HUES6 (cell line): ENCODE results near the gene SEC24D.
A peak's percentile ranks its signal among the peaks of the same experiment; 100 is the strongest.

Source experiments
- H3K27ac ChIP-seq: 2 replicates; pipeline ENCODE4 v1.7.0; 2013; ENCODE audit warnings: low read depth, mild to moderate bottlenecking, low read length, inconsistent platforms
- H3K27me3 ChIP-seq: 2 replicates; pipeline ENCODE4 v1.6.1; 2013; ENCODE audit warnings: low read length; ENCODE audit not compliant: control insufficient read depth, insufficient read depth
- H3K36me3 ChIP-seq: 2 replicates; pipeline ENCODE4 v1.6.1; 2013; ENCODE audit warnings: low read length; ENCODE audit not compliant: control insufficient read depth, insufficient read depth
- H3K4me1 ChIP-seq: 2 replicates; pipeline ENCODE4 v1.6.1; 2013; ENCODE audit warnings: low read length; ENCODE audit not compliant: control insufficient read depth, insufficient read depth
- H3K4me3 ChIP-seq: 2 replicates; pipeline ENCODE4 v1.5.1; 2013; ENCODE audit warnings: low read depth, low read length
- H3K9ac ChIP-seq: one replicate; pipeline ENCODE4 v1.6.1; 2013; ENCODE audit warnings: mild to moderate bottlenecking, low read length
- H3K9me3 ChIP-seq: 2 replicates; pipeline ENCODE4 v1.6.1; 2013; ENCODE audit warnings: low read depth, low read length; ENCODE audit not compliant: control insufficient read depth, insufficient read depth

SEC24D gene

DNA sequence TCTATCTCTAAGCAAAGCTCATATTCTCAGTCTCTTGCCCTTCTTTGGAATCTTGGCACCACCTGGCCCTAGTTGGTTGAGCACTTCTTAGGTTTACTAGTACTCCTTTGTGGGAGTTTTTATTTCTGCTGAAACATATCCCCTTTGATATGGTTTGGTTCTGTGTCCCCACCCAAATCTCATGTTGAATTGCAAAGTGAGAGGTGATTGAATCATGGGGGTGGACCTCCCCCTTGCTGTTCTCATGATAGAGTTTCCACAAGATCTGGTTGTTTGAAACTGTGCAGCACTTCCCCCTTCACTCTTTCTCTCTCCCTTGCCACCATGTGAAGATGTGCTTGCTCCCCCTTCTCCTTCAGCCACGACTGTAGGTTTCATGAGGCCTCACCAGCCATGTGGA, 30.5 kb upstream of the SEC24D start:
- Histone ChIP-seq H3K9ac (no peak overlapping the region), H3K27ac (no peak overlapping the region), H3K4me3 (no peak overlapping the region), H3K4me1 (peaks cover 14% of the 10 kb centered on the region; the same call in 1 of the 2 replicates), H3K9me3 (no peaks in the 10 kb centered on the region), H3K36me3 (no peaks in the 10 kb centered on the region), H3K27me3 (no peaks in the 10 kb centered on the region)

DNA sequence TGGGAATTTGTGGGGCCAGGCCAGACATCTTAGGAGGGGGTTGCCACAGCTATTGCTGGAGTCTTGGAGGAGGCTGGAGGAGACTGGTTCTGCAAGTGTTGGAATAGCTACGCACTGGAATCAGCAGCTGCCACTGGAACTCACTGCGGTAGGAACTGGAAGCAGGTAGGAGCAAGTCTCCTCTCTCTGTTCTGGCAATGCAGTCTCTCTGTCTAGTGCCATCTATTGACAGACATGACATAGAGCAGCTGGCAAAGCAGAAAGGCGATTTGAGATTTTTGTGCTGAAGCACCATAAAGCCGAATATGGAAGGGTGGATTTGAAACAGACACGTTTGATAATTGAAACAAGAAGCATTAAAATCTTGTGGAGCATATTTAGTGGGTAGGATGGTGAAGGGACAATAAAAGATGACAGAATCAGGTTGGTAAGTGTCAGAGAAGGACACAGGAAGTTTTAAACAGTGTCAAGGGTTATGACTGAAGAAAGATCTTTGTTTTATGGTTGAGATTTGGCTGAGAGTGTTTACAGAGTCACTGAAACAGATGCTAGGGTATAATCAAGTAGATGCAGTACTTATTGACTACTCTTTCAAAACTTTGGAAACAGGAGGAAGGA, 29.3 kb upstream of the SEC24D start:
- H3K4me1 ChIP-seq: peaks cover 14% of the 10 kb centered on the region; the same call in 1 of the 2 replicates
- H3K9me3 ChIP-seq: no peaks in the 10 kb centered on the region
- H3K4me3 ChIP-seq: no peak overlapping the region
- H3K27ac ChIP-seq: no peak overlapping the region
- no peaks in the 10 kb centered on the region for H3K36me3 ChIP-seq
- H3K9ac ChIP-seq: no peak overlapping the region
- no peaks in the 10 kb centered on the region for H3K27me3 ChIP-seq

DNA sequence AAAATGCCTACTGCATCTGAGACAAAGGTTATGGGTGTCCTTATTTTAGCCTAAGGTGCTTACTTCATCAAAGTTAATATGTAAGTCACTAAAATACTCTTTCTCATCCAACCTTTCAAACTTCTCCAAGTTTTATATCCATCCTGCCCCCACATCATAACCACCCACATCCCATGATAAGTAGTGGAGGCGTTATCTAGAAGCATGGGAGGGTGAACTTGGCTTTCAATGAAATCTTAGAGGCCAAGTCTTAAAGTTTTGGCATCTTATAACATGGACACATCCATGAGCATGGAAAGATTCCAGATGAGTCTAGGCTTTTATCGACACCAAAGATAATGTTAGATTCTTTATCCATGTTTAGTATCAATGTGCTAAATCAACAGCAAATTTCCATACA, 22.9 kb upstream of the SEC24D start:
- Histone ChIP-seq H3K36me3 (no peaks in the 10 kb centered on the region), H3K27ac (no peak overlapping the region), H3K4me1 (no peaks in the 10 kb centered on the region)

DNA sequence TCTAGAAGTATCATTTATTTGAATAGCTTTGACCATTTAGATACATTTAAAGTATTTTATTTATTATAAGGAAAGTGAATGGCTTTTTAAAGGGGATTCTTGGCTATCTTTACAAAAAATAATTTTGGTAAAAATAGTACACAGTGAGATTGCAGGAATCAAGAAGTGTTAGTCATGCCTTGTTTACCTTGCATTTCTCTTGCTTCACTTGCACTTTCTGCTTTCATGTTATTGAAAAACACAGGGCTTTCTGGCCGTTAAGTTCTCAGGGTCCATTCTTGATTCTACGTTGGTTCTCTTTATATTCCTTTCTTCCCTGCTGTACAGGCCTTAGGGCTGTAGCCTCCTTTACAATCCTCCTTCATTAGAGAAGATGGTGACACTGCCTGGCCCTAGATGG, 21.8 kb upstream of the SEC24D start:
- Histone ChIP-seq H3K9me3 (no peaks in the 10 kb centered on the region), H3K27me3 (no peaks in the 10 kb centered on the region), H3K4me3 (no peak overlapping the region), H3K27ac (no peak overlapping the region), H3K4me1 (no peaks in the 10 kb centered on the region), H3K36me3 (no peaks in the 10 kb centered on the region), H3K9ac (no peak overlapping the region)

More for the DNA sequence above, 22.9 kb upstream of the SEC24D start:
- Histone ChIP-seq H3K4me3 (no peak overlapping the region), H3K27me3 (no peaks in the 10 kb centered on the region), H3K9me3 (no peaks in the 10 kb centered on the region), H3K9ac (no peak overlapping the region)

DNA sequence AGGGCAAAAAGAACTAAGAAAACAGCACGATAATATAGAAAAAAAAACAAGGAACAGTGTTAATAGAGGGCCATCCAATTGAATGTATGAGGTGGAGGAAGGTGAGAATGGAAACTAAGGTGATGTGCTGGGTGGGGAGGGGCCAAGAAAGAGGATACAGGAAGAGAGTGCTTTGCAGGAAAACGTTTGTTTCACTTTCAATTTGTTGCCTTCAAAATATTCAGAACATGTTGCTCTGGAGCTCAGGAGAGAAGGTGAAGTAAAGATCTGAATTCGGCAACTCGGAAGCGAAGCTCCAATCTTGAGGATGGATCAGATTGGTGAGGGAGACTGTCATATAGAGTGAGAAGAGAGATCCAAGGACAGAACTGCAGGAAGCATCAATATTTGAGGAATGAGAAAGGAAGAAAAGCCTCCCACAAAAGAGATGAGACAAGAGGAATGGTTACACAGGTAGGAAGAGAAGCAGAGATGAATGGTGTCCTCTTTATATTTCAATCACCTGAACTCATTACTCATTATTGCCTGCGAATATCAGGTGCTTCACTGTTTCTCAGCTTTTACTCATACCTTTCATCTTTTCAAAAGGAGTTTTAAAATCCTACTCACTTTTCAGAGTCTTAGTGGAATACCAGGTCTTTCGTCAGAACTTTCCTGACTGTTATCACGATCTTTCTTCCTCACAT, 14.7 kb upstream of the SEC24D start:
- Histone ChIP-seq H3K9ac (peak overlapping the region; percentile 75), H3K9me3 (no peaks in the 10 kb centered on the region), H3K27ac (peak overlapping the region; percentile 63), H3K36me3 (no peaks in the 10 kb centered on the region), H3K4me1 (peaks cover 26% of the 10 kb centered on the region), H3K4me3 (peak overlapping the region; percentile 59), H3K27me3 (no peaks in the 10 kb centered on the region)

DNA sequence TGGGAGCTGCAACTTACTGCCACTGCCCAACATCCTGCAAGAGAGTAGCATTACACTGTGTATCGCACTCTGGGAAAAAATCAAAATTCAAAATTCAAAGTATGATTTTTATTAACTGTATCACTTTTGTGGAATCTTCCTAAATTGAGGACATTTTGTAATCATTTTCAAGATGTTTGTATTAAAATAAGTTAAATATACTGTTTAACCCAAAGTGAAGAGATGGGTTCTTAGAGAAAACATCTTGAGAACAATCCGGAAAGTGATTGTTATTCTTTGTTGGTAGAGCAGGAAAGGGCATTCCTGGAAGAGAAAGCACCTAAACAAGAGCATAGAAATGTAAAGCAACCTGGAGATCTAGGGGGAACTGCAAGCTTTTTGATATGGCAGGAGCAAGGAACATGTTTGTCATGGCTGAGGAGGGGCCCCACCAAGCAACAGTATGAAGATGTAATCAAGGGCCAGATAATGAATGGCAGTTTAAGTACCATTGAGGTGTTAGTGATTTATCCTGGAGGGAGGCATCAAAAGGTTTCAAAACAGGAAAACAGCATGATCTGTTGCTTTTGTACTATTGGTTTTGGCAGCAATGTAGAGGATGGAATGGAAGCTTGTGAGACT, 14.1 kb upstream of the SEC24D start:
- no peaks in the 10 kb centered on the region for H3K27me3 ChIP-seq
- H3K9ac ChIP-seq: peak overlapping the region; percentile 75
- peaks cover 26% of the 10 kb centered on the region for H3K4me1 ChIP-seq
- peak overlapping the region; percentile 59 for H3K4me3 ChIP-seq
- no peaks in the 10 kb centered on the region for H3K36me3 ChIP-seq
- H3K9me3 ChIP-seq: no peaks in the 10 kb centered on the region
- H3K27ac ChIP-seq: peak overlapping the region; percentile 63

DNA sequence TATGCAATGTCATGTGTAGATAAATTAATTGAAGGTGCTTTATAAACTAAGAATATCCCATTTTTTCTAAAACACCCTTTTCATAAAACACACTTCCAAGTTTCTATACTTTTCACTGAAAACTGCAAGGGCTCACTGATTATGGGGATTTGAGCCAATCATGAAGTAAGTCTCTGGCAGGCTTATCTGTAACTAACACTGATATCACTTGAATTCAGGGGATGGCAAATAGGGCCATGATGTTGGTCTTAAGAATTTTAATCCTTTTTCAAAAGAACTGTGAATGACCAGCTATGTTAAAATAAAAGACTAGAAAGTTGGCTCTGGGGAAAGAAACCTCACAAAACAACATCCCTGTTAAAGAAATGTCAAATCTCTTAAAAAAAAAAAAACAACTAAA, 13.0 kb upstream of the SEC24D start:
- H3K36me3 ChIP-seq: no peaks in the 10 kb centered on the region
- no peak overlapping the region for H3K4me3 ChIP-seq
- H3K27ac ChIP-seq: peak overlapping the region; percentile 63
- peaks cover 26% of the 10 kb centered on the region for H3K4me1 ChIP-seq
- no peak overlapping the region for H3K9ac ChIP-seq
- H3K27me3 ChIP-seq: no peaks in the 10 kb centered on the region
- no peaks in the 10 kb centered on the region for H3K9me3 ChIP-seq

DNA sequence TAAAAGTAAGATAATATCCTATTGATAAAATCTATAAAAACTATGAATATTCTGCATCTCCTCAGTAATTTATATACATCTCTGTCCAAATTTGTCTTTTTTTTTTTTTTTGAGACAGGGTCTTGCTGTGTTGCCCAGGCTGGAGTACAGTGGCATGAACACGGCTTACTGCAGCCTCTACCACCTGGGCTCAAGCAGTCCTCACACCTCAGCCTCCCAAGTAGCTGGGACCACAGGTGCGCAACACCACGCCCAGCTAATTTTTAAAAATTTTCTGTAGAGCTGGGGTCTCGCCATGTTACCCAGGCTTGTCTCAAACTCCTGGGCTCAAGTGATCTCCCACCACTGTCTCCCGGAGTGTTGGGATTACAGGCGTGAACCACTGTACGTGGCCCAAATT, 12.3 kb upstream of the SEC24D start:
- no peak overlapping the region for H3K4me3 ChIP-seq
- H3K36me3 ChIP-seq: no peaks in the 10 kb centered on the region
- peaks cover 26% of the 10 kb centered on the region for H3K4me1 ChIP-seq
- H3K9ac ChIP-seq: no peak overlapping the region
- H3K27me3 ChIP-seq: no peaks in the 10 kb centered on the region
- H3K9me3 ChIP-seq: no peaks in the 10 kb centered on the region
- no peak overlapping the region for H3K27ac ChIP-seq

DNA sequence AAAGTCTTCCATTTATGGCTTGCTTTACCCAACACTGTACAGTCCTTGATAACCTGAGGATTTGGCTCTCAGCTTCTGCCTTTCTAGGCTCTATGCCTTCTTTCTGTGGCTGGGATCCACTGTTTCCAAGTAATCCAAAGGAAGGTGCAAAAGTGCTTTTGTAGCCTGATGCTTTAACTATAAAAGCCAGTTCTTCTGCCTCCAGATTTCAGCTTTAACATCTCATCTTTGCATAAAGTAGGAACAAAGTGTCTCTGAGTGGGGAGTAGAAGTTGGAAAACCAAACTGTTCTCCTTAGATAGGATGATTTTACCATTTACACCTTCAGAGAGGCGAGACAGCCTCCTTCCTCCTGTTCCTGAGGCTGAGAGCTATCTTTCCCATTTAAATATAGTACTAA, 11.1 kb upstream of the SEC24D start:
- Histone ChIP-seq H3K9ac (no peak overlapping the region), H3K27me3 (no peaks in the 10 kb centered on the region), H3K36me3 (no peaks in the 10 kb centered on the region)

DNA sequence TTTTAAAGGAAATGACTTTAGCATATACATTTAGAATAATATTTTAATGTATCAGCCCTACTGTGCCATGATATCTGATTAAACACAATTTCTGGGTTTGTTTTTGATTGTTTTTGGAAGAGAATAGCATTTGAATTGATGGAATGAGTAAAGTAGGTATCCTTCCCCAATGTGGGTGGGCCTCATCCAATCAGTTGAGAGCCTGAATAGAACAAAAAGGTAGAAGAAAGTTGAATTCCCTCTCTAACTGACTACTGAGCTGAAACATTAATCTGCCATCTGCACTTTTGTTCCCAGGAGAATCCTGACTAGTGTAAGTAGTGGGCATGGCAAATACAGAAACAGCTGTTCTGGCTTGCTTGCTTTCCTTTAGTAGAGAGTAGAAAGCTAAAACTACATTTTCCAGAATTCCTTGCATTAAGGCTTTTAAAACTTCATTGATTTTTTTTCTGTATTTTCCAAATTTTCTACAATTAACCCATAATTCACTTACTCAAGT, 9.7 kb upstream of the SEC24D start:
- Histone ChIP-seq H3K36me3 (no peaks in the 10 kb centered on the region), H3K27me3 (no peaks in the 10 kb centered on the region), H3K9me3 (no peaks in the 10 kb centered on the region), H3K9ac (no peak overlapping the region), H3K4me1 (peaks cover 35% of the 10 kb centered on the region), H3K4me3 (no peak overlapping the region), H3K27ac (no peak overlapping the region)

More for the DNA sequence above, 11.1 kb upstream of the SEC24D start:
- H3K4me1 ChIP-seq: peaks cover 26% of the 10 kb centered on the region
- no peaks in the 10 kb centered on the region for H3K9me3 ChIP-seq
- H3K4me3 ChIP-seq: no peak overlapping the region
- no peak overlapping the region for H3K27ac ChIP-seq

DNA sequence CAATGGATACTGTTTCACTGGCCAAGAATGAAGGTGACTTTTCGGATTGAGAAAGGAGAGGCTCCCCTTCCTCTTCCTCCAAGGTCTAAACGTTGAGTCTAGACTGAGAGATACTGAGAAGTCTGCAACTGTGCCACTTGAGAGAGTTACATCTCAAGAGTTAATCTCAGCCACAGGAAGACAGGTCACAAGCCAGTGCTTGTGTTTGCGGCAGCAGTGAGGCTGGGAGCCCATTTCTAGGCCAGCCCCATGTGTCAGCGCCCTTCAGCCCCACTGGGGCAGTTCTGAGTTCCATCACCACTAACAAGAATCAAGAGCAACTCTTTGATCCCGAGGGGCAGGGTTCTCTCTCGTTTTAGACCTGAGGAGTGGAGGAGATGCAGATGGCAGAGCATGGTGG, 7.3 kb upstream of the SEC24D start:
- Histone ChIP-seq H3K9ac (no peak overlapping the region), H3K4me3 (no peak overlapping the region), H3K9me3 (no peaks in the 10 kb centered on the region), H3K27me3 (no peaks in the 10 kb centered on the region), H3K27ac (no peak overlapping the region), H3K36me3 (no peaks in the 10 kb centered on the region), H3K4me1 (peaks cover 20% of the 10 kb centered on the region)
